IPS-15b (cell line): ENCODE measurements around the gene CDH26.

Source experiments
- H3K27me3 ChIP-seq: one replicate; pipeline ENCODE4 v1.6.1; 2013; ENCODE audit warnings: low read length; ENCODE audit not compliant: control insufficient read depth, insufficient read depth
- H3K36me3 ChIP-seq: one replicate; pipeline ENCODE4 v1.6.1; 2013; ENCODE audit warnings: low read length; ENCODE audit not compliant: control insufficient read depth, insufficient read depth
- H3K4me1 ChIP-seq: one replicate; pipeline ENCODE4 v1.6.1; 2013; ENCODE audit warnings: mild to moderate bottlenecking, low read length; ENCODE audit not compliant: control insufficient read depth, insufficient read depth
- H3K4me3 ChIP-seq: one replicate; pipeline ENCODE4 v1.5.1; 2013; ENCODE audit warnings: low read depth, low read length
- H3K9ac ChIP-seq: one replicate; pipeline ENCODE4 v1.6.1; 2013; ENCODE audit warnings: low read depth, mild to moderate bottlenecking, low read length
- H3K9me3 ChIP-seq: one replicate; pipeline ENCODE4 v1.6.1; 2013; ENCODE audit warnings: mild to moderate bottlenecking, low read length; ENCODE audit not compliant: control insufficient read depth, insufficient read depth

Gene CDH26

GRCh38 chr20:60053125-60053817, 95.0 kb downstream of the CDH26 start:
- Histone ChIP-seq H3K4me1 (peaks cover 7% of the 10 kb centered on the region), H3K9ac (no peak overlapping the region), H3K27me3 (peaks cover 2% of the 10 kb centered on the region), H3K4me3 (no peak overlapping the region), H3K9me3 (no peaks in the 10 kb centered on the region), H3K36me3 (no peaks in the 10 kb centered on the region)

GRCh38 chr20:60053818-60054190, 95.6 kb downstream of the CDH26 start:
- no peak overlapping the region for H3K9ac ChIP-seq

GRCh38 chr20:60054716-60055634, 96.8 kb downstream of the CDH26 start:
- H3K4me3 ChIP-seq = no peak overlapping the region
- peaks cover 2% of the 10 kb centered on the region for H3K27me3 ChIP-seq
- no peak overlapping the region for H3K9ac ChIP-seq
- no peaks in the 10 kb centered on the region for H3K9me3 ChIP-seq
- no peaks in the 10 kb centered on the region for H3K36me3 ChIP-seq
- peaks cover 7% of the 10 kb centered on the region for H3K4me1 ChIP-seq

More at GRCh38 chr20:60053818-60054190, 95.6 kb downstream of the CDH26 start:
- no peak overlapping the region for H3K4me3 ChIP-seq
- H3K4me1 ChIP-seq = peaks cover 7% of the 10 kb centered on the region
- H3K27me3 ChIP-seq = peaks cover 2% of the 10 kb centered on the region
- H3K36me3 ChIP-seq = no peaks in the 10 kb centered on the region
- H3K9me3 ChIP-seq = no peaks in the 10 kb centered on the region

DNA sequence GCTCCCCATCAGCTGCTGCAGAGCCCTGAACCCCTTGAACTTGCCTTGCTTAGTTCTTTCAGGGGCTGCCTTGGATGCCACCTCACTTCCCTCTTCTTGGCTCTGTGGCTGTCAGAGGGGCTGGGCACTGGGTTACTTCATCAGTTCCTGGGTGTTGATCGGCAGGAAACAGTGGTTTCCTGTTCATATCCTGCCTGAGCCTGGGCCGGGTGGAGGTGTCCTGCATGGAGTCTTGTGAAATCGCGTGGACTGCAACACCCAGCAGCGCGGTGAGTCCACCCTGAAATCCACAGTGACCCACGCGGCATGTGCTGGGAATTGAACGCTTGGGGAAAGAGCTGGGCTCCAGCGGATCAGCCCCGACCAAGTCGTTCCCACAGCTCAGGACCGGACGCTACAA, 97.5 kb downstream of the CDH26 start:
- Histone ChIP-seq H3K36me3 (no peaks in the 10 kb centered on the region), H3K4me3 (no peak overlapping the region), H3K9ac (no peak overlapping the region), H3K4me1 (peaks cover 7% of the 10 kb centered on the region), H3K9me3 (no peaks in the 10 kb centered on the region), H3K27me3 (peaks cover 2% of the 10 kb centered on the region)

DNA sequence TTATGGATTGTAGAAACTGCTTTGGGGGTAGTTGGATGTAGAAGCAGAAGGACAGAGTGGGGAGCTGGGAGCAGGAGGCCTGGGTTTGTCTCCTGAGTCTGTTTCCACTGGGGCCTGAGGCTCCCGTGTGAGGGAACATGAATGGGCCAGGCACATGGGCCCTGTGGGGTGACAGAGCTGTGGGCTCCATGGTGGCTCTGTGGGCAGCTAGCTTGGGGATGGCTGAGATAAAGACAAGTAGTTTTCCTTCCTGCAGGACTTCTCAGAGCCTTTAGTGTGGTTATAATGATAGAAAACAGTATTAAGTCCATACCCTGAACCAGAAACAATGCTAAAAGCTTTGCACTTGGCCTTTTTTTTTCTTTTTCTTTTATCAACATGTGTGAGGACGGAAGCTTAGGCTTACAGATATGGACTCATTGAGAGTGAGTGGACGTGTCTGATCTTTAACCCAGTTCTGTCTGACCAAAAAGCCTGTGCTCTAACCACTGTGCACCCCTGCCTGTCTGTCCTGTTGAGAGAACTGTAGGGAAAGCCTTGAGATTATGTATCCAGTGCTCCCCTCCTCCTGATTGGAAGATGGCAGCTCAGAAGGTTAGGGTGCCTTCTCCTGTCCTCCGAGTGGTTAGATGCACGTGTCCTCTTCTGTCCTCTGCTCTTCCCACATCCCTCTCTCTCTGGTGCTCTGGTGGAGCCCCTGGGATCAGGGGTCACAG, 98.3 kb downstream of the CDH26 start:
- no peak overlapping the region for H3K4me3 ChIP-seq
- H3K9ac ChIP-seq = no peak overlapping the region
- no peaks in the 10 kb centered on the region for H3K36me3 ChIP-seq
- peaks cover 7% of the 10 kb centered on the region for H3K4me1 ChIP-seq
- no peaks in the 10 kb centered on the region for H3K9me3 ChIP-seq
- H3K27me3 ChIP-seq = peaks cover 2% of the 10 kb centered on the region

GRCh38 chr20:60057123-60057865, 99.1 kb downstream of the CDH26 start:
- no peaks in the 10 kb centered on the region for H3K36me3 ChIP-seq
- peaks cover 7% of the 10 kb centered on the region for H3K4me1 ChIP-seq
- H3K9ac ChIP-seq = no peak overlapping the region
- peaks cover 2% of the 10 kb centered on the region for H3K27me3 ChIP-seq
- no peak overlapping the region for H3K4me3 ChIP-seq
- H3K9me3 ChIP-seq = no peaks in the 10 kb centered on the region

DNA sequence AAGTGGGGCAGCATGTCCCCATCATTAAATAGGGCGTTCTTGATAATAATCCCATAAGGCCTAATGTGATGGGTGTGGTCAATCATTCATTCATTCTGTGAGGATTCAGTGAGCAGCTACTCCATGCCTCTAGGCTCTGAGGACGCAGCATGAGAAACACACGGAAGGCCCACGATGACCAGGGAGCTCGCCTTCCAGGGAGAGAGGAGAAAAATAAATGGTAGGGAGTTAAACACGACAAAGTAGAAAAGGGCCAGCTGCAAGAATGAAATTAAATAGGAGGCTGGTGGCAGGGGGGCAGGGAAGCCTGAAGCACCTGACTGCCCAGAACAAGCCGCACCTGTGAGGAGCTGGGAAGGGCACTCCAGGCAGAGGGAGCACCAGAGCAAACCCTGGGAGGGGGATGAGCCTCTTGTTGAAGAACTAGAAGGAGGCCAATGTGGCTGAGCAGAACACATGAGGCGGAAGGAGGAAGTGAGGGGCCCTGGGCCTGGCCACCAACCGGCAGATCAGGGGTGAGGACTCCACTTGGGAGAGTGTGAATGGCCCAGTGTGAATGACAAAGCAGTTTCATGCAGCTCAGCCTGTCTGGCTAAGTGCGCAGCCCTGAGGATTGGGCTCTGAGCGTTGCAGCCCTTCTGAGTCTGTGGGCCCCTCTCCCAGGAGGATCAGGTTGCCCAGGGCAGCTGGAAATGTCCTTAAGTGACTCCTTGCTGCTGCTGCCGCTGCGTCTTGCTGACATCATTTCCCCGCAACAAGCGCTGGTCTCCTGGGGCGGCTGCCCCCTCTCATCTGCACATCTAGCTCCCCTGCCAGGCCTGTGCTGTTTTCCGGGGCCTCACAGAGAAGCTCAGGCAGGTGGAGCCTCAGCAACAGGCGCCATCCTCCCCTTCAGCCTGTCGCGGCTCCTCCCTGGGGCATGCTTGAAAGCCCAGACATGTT, 99.9 kb downstream of the CDH26 start:
- Histone ChIP-seq H3K9me3 (no peaks in the 10 kb centered on the region), H3K4me1 (peaks cover 7% of the 10 kb centered on the region), H3K27me3 (peaks cover 2% of the 10 kb centered on the region), H3K36me3 (no peaks in the 10 kb centered on the region), H3K4me3 (no peak overlapping the region), H3K9ac (no peak overlapping the region)

- Histone ChIP-seq H3K27me3 (peaks cover 2% of the 10 kb centered on the region), H3K4me3 (no peak overlapping the region), H3K36me3 (no peaks in the 10 kb centered on the region), H3K9ac (no peak overlapping the region), H3K4me1 (peaks cover 7% of the 10 kb centered on the region), H3K9me3 (no peaks in the 10 kb centered on the region)
Observed at GRCh38 chr20:60058879-60059278, 100.7 kb downstream of the CDH26 start.

DNA sequence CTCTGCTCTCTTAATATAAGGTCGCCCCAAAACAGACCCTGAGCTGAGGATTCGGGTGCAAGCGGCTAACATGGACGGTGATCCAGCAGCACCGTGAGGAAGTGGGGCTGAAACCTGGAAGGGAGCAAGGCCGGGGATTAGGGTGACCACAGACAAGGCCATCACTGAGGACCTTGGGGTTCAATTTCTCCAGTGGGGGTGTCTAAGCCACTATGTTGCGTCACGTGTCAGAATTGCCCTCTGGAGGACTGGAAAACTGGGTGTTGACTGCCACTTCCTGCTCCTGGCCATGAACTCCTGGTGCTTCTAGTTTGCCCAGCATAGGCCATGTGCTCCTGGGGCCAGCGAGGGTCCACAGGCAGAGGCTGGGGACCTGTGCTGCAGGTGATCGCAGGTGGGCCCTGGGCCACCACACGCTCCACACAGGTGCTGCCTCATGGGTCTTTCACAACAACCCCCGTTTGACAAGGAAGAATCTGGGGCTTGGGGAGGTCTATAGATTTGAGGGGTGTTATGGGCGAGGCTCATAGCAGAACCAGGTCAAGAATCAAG, 101.9 kb downstream of the CDH26 start:
- Histone ChIP-seq H3K9me3 (no peaks in the 10 kb centered on the region), H3K9ac (no peak overlapping the region), H3K4me3 (no peak overlapping the region), H3K36me3 (no peaks in the 10 kb centered on the region), H3K4me1 (peaks cover 7% of the 10 kb centered on the region), H3K27me3 (peaks cover 2% of the 10 kb centered on the region)

DNA sequence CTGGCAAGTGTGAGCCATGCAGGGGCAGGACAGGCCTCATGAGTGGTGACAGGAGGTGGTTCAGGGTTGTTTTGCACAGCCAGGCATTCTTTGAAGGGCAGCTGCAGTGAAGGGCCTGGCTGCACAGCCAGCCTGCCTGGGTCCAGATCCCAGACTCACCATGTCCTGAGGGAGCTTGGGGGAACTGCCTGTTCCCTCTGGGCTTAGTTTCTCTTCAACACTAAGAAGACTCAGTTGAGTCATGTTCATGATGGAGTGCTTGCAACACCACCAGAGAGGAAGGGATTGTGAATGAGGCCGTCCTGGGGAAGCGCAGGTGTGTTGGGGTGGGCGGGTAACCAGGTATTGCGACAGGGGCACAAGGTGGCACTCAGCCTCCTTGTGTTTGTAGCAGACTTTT, 102.4 kb downstream of the CDH26 start:
- H3K4me3 ChIP-seq = no peak overlapping the region
- peaks cover 2% of the 10 kb centered on the region for H3K27me3 ChIP-seq
- H3K36me3 ChIP-seq = no peaks in the 10 kb centered on the region
- peaks cover 7% of the 10 kb centered on the region for H3K4me1 ChIP-seq
- no peaks in the 10 kb centered on the region for H3K9me3 ChIP-seq
- no peak overlapping the region for H3K9ac ChIP-seq
